ENCODE data around the gene AKAP5. TPM values are rescaled to one million over a fixed set of nuclear protein-coding genes. Genes with fewer than 3 reads are reported as not detected.

Gene AKAP5
- total and polyA plus RNA-seq, 9 of the 15 experiments (the other 6 are each of a cell fraction or from before 2014, with no cell fraction given), result 0.06 to 0.94 (median 0.34) TPM

GRCh38 chr14:64503434-64504309 lies 38.4 kb downstream of the AKAP5 start, which contains the start of gene ZBTB25 (continued):
- TF ChIP-seq ZBTB2 (IDR thresholded peaks at IDR 0.05), result 0 out of 2 replicates have a peak, but pooled peaks have one; percentile 20
- no peak for TF ChIP-seq CREB3L1 (IDR thresholded peaks at IDR 0.05; ENCODE audit: borderline replicate concordance, low read depth)
- peak; percentile 83 to 86 for TF ChIP-seq NRF1 (conservative IDR thresholded peaks at IDR 0.05 in 1 of 2, IDR thresholded peaks at IDR 0.05 in 1 of 2)
- no peak for TF ChIP-seq FOXP4 (CRISPR knock-in tag; IDR thresholded peaks at IDR 0.05; ENCODE audit: borderline replicate concordance)
- peak; percentile 45; the same call in 1 of the 2 replicates for TF ChIP-seq GTF2E2 (tag; IDR thresholded peaks at IDR 0.05)
- no peak for TF ChIP-seq E2F3 (CRISPR knock-in tag; IDR thresholded peaks at IDR 0.05)
- TF ChIP-seq SMARCA5 (IDR thresholded peaks at IDR 0.05), result no peak
- TF ChIP-seq NR3C1 (CRISPR knock-in tag; IDR thresholded peaks at IDR 0.05), result no peak
- TF ChIP-seq ZNF395 (CRISPR knock-in tag; IDR thresholded peaks at IDR 0.05), result peak; percentile 85
- no peak for TF ChIP-seq NFYB (IDR thresholded peaks at IDR 0.05; ENCODE audit: extremely low read depth, insufficient read length)
- TF ChIP-seq SNAPC5 (CRISPR knock-in tag; IDR thresholded peaks at IDR 0.05), result no peak
- TF ChIP-seq CREM (IDR thresholded peaks at IDR 0.05; ENCODE audit: low read depth), result no peak; the same call in 1 of the 2 replicates
- no peak for TF ChIP-seq RBM15 (IDR thresholded peaks at IDR 0.05; ENCODE audit: insufficient read depth, low read length)
- TF ChIP-seq GATAD2B (IDR thresholded peaks at IDR 0.05; ENCODE audit: borderline replicate concordance), result peak; percentile 60; the same call in 1 of the 2 replicates
- no peak for TF ChIP-seq IRF2 (CRISPR knock-in tag; IDR thresholded peaks at IDR 0.05)
- no peak for TF ChIP-seq ZSCAN32 (CRISPR knock-in tag; IDR thresholded peaks at IDR 0.05)
- peak; percentile 88 for TF ChIP-seq GMEB1 (CRISPR knock-in tag; IDR thresholded peaks at IDR 0.05)
- TF ChIP-seq ARID1B (IDR thresholded peaks at IDR 0.05), result no peak
- no peak for TF ChIP-seq NCOR1 (IDR thresholded peaks at IDR 0.05)

All from K562 (cell line).